Right lobe of liver (tissue), 4 donors: Measurements from ENCODE around the gene NPC1.

ENCODE experiments used
- CTCF ChIP-seq, 4 donors: fragments of 200-600 bp in 3 of 4; fragments of 450-650 bp in 1 of 4; IDR thresholded peaks; one replicate each; pipeline versions ENCODE4 v1.5.1 to v1.8.0; 2016 to 2022; ENCODE audit warnings: antibody characterized with exemption in 4 of 4, mild to moderate bottlenecking in 2 of 4
- POLR2A ChIP-seq: fragments of 450-650 bp; IDR thresholded peaks from one replicate; pipeline ENCODE4 v1.6.1; 2017; ENCODE audit warnings: antibody characterized with exemption, mild to moderate bottlenecking
- donor health status: DM: no; HTN: no; CAD: no.
- donor health status: DM: no; HTN: no; CAD: no.
- donor health status: DM: no; HTN: yes; CAD: no.

GRCh38 chr18:23556145-23556780, 30.0 kb downstream of the NPC1 start:
- TF ChIP-seq CTCF (IDR thresholded peaks at IDR 0.05) (no peak), POLR2A (no peak)
